Measurements from ENCODE around the gene FTCDNL1.

FTCDNL1 gene

GRCh38 chr2:199738727-199739412 lies 112.1 kb downstream of the FTCDNL1 start:
- no peak for DNase-seq

GRCh38 chr2:199734651-199735050 lies 116.3 kb downstream of the FTCDNL1 start:
- no peak for DNase-seq

GRCh38 chr2:199734011-199734410 lies 117.0 kb downstream of the FTCDNL1 start:
- DNase-seq: no peak

- no peak for DNase-seq
Measured at GRCh38 chr2:199727801-199728200, 123.2 kb downstream of the FTCDNL1 start.

- no peak for DNase-seq
Measured at GRCh38 chr2:199727306-199727705, 123.7 kb downstream of the FTCDNL1 start.

GRCh38 chr2:199718074-199718473 lies 132.9 kb downstream of the FTCDNL1 start:
- DNase-seq: no peak

GRCh38 chr2:199717587-199717907 lies 133.4 kb downstream of the FTCDNL1 start:
- DNase-seq: no peak

- no peak for DNase-seq
Measured at GRCh38 chr2:199716807-199717586, 134.0 kb downstream of the FTCDNL1 start.

- no peak for DNase-seq
Measured at GRCh38 chr2:199713746-199714145, 137.2 kb downstream of the FTCDNL1 start.

GRCh38 chr2:199710551-199710950 lies 140.4 kb downstream of the FTCDNL1 start:
- no peak for DNase-seq
